Glutamatergic neuron (in vitro differentiated cells): ENCODE results near the gene PHF14. TPM values are rescaled to one million over a fixed set of nuclear protein-coding genes. Genes with fewer than 3 reads are reported as not detected.
A peak's percentile ranks its signal among the peaks of the same experiment; 100 is the strongest.

Experiments used
- DNase-seq: peaks from one replicate; pipeline ENCODE4 v3.0.0; 2022
- H3K27ac Mint-ChIP-seq: one replicate; pipeline ENCODE4 v1.8.0; 2020; ENCODE audit warnings: mild to moderate bottlenecking, mixed read lengths, inconsistent platforms; ENCODE audit not compliant: unreplicated experiment
- H3K27me3 Mint-ChIP-seq: one replicate; pipeline ENCODE4 v1.8.0; 2020; ENCODE audit warnings: mild to moderate bottlenecking, moderate library complexity, mixed read lengths, inconsistent platforms; ENCODE audit not compliant: unreplicated experiment
- H3K36me3 Mint-ChIP-seq: one replicate; pipeline ENCODE4 v1.8.0; 2020; ENCODE audit warnings: mild to moderate bottlenecking, mixed read lengths, inconsistent platforms; ENCODE audit not compliant: unreplicated experiment
- H3K4me1 Mint-ChIP-seq: one replicate; pipeline ENCODE4 v1.8.0; 2020; ENCODE audit warnings: mild to moderate bottlenecking, low read depth, mixed read lengths, inconsistent platforms; ENCODE audit not compliant: unreplicated experiment
- H3K4me3 Mint-ChIP-seq: one replicate; pipeline ENCODE4 v1.8.0; 2020; ENCODE audit warnings: mild to moderate bottlenecking, mixed read lengths, inconsistent platforms; ENCODE audit not compliant: unreplicated experiment
- H3K9me3 Mint-ChIP-seq: one replicate; pipeline ENCODE4 v1.8.0; 2020; ENCODE audit warnings: mild to moderate bottlenecking, moderate library complexity, mixed read lengths, inconsistent platforms; ENCODE audit not compliant: unreplicated experiment
- total RNA-seq: library from RNA; stranded (reverse); fragmentation: NEBNext Ultra II Directional; extraction: Animal tissue kit (Norgen Biotek cat#: 25700); gene quantifications from one replicate; pipeline ENCODE4 v1.2.1, GENCODE V29; 2021; ENCODE audit not compliant: unreplicated experiment
- TF ChIP-seq, protein P1 (sequence below): fragments of 200-600 bp; sonication (generic); IDR thresholded peaks from one replicate; pipeline ENCODE4 v1.5.0; 2021; ENCODE audit not compliant: partially characterized antibody, unreplicated experiment

PHF14 gene
- total RNA-seq, 1 donor from 2014 or later = 90.1 TPM

DNA sequence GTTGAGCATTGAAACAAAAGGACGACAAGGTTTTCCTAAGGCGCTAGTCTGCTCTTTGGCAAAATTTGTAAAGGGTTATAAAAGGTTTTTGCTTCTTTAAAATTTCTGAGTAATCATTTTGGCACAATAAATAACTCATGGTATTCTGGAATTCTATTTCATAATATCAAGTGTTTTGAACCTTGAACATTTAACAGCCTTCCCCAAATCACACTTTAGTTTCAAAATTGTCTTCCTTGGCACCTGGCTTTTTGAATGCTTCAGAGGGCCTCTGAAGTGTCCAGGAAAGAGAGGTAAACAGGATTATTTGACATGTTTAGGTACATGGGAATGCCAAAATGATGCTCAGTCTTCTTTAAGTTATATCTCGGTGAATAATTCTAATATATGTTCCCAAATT is 220.8 kb downstream of the PHF14 start:
- Mint-ChIP-seq H3K4me1 (peaks cover 15% of the 10 kb centered on the region), H3K4me3 (no peak overlapping the region), H3K36me3 (no peaks in the 10 kb centered on the region), H3K9me3 (peaks cover 2% of the 10 kb centered on the region), H3K27me3 (peaks cover 1% of the 10 kb centered on the region), H3K27ac (no peak overlapping the region)
- TF ChIP-seq, protein P1, sequence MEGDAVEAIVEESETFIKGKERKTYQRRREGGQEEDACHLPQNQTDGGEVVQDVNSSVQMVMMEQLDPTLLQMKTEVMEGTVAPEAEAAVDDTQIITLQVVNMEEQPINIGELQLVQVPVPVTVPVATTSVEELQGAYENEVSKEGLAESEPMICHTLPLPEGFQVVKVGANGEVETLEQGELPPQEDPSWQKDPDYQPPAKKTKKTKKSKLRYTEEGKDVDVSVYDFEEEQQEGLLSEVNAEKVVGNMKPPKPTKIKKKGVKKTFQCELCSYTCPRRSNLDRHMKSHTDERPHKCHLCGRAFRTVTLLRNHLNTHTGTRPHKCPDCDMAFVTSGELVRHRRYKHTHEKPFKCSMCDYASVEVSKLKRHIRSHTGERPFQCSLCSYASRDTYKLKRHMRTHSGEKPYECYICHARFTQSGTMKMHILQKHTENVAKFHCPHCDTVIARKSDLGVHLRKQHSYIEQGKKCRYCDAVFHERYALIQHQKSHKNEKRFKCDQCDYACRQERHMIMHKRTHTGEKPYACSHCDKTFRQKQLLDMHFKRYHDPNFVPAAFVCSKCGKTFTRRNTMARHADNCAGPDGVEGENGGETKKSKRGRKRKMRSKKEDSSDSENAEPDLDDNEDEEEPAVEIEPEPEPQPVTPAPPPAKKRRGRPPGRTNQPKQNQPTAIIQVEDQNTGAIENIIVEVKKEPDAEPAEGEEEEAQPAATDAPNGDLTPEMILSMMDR = no peak
- DNase-seq = no peak

GRCh38 chr7:11195502-11195901 is 221.8 kb downstream of the PHF14 start:
- peaks cover 15% of the 10 kb centered on the region for H3K4me1 Mint-ChIP-seq
- TF ChIP-seq, protein P1 = no peak
- no peak overlapping the region for H3K4me3 Mint-ChIP-seq
- peaks cover under 1% of the 10 kb centered on the region for H3K9me3 Mint-ChIP-seq
- H3K36me3 Mint-ChIP-seq = no peaks in the 10 kb centered on the region
- no peak for DNase-seq
- no peak overlapping the region for H3K27ac Mint-ChIP-seq
- H3K27me3 Mint-ChIP-seq = peaks cover 1% of the 10 kb centered on the region

DNA sequence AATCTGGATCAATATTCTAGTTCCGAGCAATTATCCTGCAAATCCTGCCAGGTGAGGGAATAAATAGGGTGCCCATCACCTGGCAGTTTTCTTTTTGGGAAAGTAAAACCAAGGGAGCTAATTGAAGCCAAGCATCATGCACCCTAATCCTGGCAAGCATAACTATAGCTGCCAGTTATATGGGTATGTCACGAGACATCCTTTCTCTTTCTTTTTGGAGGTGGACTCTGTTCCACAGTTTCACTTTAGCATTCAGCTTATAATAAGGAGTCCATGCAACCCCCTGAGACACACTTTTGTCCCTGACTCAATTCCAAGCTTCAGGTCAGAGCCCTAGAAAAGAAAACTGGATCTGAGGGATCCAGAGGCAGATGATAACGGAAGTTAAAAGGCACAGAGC is 222.5 kb downstream of the PHF14 start:
- Mint-ChIP-seq H3K4me1 (peaks cover 15% of the 10 kb centered on the region), H3K36me3 (no peaks in the 10 kb centered on the region), H3K27ac (no peak overlapping the region), H3K27me3 (peaks cover 1% of the 10 kb centered on the region), H3K4me3 (no peak overlapping the region), H3K9me3 (no peaks in the 10 kb centered on the region)
- TF ChIP-seq, protein P1 = no peak
- DNase-seq = no peak

DNA sequence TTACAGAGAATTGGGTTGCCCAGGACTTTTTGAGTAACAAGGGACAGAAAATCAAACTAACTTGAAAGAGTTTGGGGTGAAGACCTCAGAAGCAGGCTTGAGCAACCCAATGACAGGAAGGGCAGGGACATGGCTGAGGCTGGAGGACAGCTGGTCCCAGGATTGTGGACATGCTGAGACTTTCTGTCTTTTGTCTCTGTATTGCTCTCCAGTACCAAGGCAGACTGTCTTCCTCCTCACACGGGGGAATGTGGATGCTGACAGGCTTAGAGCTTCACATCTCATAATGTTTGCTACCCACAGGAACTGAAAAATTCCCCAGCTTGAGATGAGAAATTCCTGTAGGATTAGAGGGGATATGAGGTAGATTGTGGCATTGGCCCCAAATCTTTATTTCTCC is 229.6 kb downstream of the PHF14 start:
- no peaks in the 10 kb centered on the region for H3K27me3 Mint-ChIP-seq

DNA sequence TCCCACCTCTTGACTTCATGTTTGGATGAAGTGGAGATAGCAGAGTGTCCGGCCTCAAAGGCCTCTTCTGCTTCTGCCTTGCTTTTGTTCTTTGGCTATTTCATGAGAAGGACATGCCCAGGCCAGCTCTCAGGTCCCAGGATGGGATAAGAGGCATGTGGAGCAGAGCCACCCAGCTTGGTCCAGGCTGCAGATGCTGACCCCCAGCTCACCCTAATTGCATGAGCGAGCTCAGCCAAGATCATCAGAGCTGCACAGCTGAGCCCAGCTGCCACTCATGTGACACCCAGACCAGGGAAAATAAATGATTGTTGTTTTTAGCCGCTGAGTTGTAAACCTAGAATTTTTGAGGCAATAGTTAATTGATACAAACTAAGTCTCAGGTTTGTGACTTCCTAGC is 230.0 kb downstream of the PHF14 start:
- Mint-ChIP-seq H3K36me3 (no peaks in the 10 kb centered on the region), H3K27me3 (no peaks in the 10 kb centered on the region), H3K9me3 (peaks cover 5% of the 10 kb centered on the region), H3K4me1 (peaks cover 30% of the 10 kb centered on the region), H3K4me3 (no peak overlapping the region), H3K27ac (peak overlapping the region; percentile 31)
- TF ChIP-seq, protein P1 = no peak
- DNase-seq = peak; percentile 51

More for the DNA sequence above, 229.6 kb downstream of the PHF14 start:
- Mint-ChIP-seq H3K9me3 (peaks cover 5% of the 10 kb centered on the region), H3K36me3 (no peaks in the 10 kb centered on the region), H3K4me1 (peaks cover 30% of the 10 kb centered on the region), H3K4me3 (no peak overlapping the region), H3K27ac (no peak overlapping the region)
- TF ChIP-seq, protein P1 = no peak
- DNase-seq = no peak
